Cardiac muscle cell (in vitro differentiated cells and primary cell): Measurements from ENCODE around the gene ITGB2. TPM values are rescaled to one million over a fixed set of nuclear protein-coding genes. Genes with fewer than 3 reads are reported as not detected.

Experiments
- DNase-seq, 2 donors: peaks; one replicate each; pipeline versions ENCODE4 v3.0.0 to v3.0.0-alpha.2; 2010 to 2017; ENCODE audit warnings: low read depth in 1 of 2, low spot score in 1 of 2
- H3K27ac ChIP-seq: fragments of 200-600 bp; sonication (generic); 2 replicates; pipeline ENCODE4 v1.5.1; 2016
- H3K27me3 ChIP-seq: fragments of 200-600 bp; sonication (generic); 2 replicates; pipeline ENCODE4 v1.6.0; 2016; ENCODE audit warnings: control low read depth
- H3K36me3 ChIP-seq: fragments of 200-600 bp; sonication (generic); 2 replicates; pipeline ENCODE4 v1.5.1; 2016; ENCODE audit warnings: control low read depth
- H3K4me1 ChIP-seq: fragments of 200-600 bp; sonication (generic); 2 replicates; pipeline ENCODE4 v1.8.1; 2017; ENCODE audit warnings: low read depth, mild to moderate bottlenecking, mixed run types
- H3K4me3 ChIP-seq: fragments of 200-600 bp; sonication (generic); 2 replicates; pipeline ENCODE4 v1.5.1; 2016; ENCODE audit warnings: mild to moderate bottlenecking
- H3K9me3 ChIP-seq: fragments of 200-600 bp; sonication (generic); 2 replicates; pipeline ENCODE4 v1.5.1; 2017; ENCODE audit warnings: low read depth, mild to moderate bottlenecking, control low read depth
- polyA plus RNA-seq: library from polyadenylated mRNA; unstranded; fragments of >200 nt; fragmentation: Nextera tagmentation; extraction: Ambion mirVana; gene quantifications from 2 replicates; pipeline ENCODE4 v1.2.1, GENCODE V29; 2016
- total RNA-seq: library from RNA; depleted of rRNA; stranded (reverse); fragments of >200 nt; gene quantifications from 2 replicates; pipeline ENCODE4 v1.2.3, GENCODE V29; 2016
- TF ChIP-seq, protein P1 (sequence below): IDR thresholded peaks from 2 replicates; pipeline ENCODE4 v1.5.1; 2012; ENCODE audit warnings: low read depth, mild to moderate bottlenecking, low read length

The ITGB2 gene
- total RNA-seq = 0.25 and 0.57 TPM in 2 replicates
- polyA plus RNA-seq = 0.12 and 0.27 TPM in 2 replicates

DNA sequence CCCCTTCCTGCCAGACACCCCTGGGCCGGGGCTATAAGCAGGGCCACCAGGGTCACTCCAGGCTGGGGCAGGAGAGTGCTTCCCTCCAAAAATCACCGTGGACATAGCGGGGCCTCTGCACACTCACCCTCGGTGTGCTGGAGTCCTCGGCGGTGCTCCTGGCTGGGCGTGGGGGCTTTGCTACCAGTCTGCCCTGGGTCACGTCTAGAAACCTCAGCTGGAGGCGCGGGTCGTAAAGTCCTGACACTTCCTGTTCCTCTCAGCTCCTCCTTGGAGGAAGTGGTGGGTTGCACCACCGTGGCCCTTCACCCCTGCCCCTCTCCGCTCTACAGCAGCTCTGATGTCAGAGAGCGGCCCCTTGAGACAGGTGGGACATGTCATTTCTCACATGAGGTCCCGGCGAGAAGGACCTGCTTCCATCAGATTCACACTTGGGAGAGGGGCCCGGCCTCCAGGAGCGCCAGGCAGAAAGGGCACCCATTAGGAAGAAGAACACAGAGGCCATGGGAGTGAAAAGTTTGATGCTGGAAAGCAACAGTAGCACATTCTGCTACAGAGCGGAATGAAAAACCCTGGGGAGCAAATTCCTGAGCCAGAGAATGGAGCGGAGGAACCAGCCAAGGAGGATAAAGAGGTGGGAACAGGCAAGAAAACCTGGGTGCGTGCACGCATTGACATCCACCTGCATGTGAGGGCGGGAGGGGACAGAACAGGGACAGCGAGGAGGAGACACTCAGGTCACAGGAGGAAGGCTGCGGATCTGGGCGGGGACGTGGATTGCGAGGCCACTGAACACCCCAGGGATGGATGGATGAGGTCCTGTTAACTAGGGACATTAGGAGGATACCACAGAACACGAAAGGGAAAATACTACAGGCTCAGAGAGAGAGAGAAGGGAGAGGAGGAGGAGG lies at the start of gene ITGB2:
Gene ITGB2 (minus strand): TSS at position 206 of the 911 bp plus-strand sequence. CDS start 10,117 bp downstream, outside the sequence.
- Histone ChIP-seq H3K27ac (no peak within 1 kb of the TSS), H3K9me3 (no peaks in the 10 kb centered on the region), H3K27me3 (peaks cover 7% of the 10 kb centered on the region), H3K4me3 (no peak within 1 kb of the TSS), H3K36me3 (no peaks in the 10 kb centered on the region), H3K4me1 (peaks cover 4% of the 10 kb centered on the region)
- DNase-seq = no peak
- TF ChIP-seq, protein P1, sequence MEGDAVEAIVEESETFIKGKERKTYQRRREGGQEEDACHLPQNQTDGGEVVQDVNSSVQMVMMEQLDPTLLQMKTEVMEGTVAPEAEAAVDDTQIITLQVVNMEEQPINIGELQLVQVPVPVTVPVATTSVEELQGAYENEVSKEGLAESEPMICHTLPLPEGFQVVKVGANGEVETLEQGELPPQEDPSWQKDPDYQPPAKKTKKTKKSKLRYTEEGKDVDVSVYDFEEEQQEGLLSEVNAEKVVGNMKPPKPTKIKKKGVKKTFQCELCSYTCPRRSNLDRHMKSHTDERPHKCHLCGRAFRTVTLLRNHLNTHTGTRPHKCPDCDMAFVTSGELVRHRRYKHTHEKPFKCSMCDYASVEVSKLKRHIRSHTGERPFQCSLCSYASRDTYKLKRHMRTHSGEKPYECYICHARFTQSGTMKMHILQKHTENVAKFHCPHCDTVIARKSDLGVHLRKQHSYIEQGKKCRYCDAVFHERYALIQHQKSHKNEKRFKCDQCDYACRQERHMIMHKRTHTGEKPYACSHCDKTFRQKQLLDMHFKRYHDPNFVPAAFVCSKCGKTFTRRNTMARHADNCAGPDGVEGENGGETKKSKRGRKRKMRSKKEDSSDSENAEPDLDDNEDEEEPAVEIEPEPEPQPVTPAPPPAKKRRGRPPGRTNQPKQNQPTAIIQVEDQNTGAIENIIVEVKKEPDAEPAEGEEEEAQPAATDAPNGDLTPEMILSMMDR = no peak

DNA sequence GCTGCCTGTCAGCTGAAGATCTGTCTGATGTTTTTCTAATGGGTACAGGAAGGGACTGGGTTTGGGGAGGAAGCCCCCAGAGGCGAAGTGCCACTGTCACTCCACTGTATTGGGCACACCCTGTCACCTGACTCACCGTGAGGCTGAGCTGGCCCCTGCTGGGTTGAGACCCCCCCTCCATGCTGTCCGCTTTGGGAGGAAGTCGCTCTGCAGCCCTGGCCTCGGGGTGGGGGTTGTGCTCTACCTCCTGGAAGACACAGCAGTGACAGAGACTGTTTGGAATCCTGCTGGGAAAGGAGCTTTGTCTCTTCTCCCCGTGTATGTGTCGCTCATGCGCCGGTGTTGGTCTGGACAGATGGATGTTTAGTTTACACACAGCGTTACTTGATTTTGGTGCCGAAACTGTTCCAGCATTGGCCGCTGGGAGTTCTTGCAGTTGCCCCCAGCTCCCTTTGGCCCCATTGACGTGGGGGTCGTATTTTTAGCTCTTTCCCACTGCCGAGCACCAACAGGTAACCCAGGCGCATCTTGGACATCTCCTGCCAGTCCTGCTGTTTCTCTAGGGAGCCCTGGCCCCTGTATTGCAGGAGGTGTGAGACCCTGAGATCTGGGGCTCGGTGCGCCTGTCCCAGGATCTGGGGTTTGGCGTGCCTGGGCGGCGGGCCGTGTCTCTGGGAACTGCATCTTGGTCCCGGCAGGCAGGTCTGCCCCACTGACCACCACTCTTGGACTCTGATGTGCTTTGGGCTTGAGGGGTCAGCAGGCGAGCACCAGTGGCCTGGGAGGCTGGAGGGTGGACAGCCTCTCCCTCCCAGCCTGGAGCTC lies 49.4 kb upstream of the ITGB2 start:
- H3K36me3 ChIP-seq = no peaks in the 10 kb centered on the region
- TF ChIP-seq, protein P1 = no peak
- peak in 1 of 2 donors; percentile 13 for DNase-seq
- H3K27me3 ChIP-seq = no peaks in the 10 kb centered on the region
- no peak overlapping the region for H3K4me3 ChIP-seq
- no peaks in the 10 kb centered on the region for H3K9me3 ChIP-seq
- peak overlapping the region; percentile 16 for H3K27ac ChIP-seq
- peaks cover 10% of the 10 kb centered on the region for H3K4me1 ChIP-seq

DNA sequence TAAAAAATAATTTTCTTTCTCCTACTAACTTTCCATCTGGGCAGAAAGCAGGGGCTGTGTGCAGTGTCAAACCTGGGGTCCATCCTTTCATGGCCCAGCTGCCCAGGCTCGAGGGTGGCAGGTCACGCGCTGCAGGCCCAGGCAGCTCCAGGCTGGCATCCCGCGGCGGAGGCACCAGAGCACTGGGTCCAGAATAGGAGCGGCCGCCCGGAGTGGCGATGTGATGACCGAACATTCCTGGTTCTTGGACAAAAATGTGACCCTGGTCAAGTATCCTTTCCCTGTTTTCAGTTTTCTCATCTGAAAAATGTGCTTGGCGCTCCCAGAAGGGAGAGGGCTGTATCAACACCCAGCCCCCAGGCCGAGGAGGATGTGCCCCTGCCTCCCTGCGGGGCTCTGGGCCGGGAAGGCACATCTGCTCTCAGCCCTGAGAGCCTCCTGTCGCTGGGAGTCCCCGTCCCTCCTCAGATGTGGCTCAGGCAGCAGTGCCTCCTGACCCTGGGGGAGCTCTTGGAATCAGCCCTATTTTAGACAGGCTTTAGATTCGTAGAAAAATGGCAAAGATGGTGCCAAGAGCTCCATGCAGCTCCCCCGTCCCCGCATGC lies 48.5 kb upstream of the ITGB2 start:
- TF ChIP-seq, protein P1 = no peak
- H3K4me1 ChIP-seq = peaks cover 10% of the 10 kb centered on the region
- H3K27ac ChIP-seq = peak overlapping the region; percentile 16
- no peaks in the 10 kb centered on the region for H3K9me3 ChIP-seq
- H3K27me3 ChIP-seq = no peaks in the 10 kb centered on the region
- no peaks in the 10 kb centered on the region for H3K36me3 ChIP-seq
- no peak overlapping the region for H3K4me3 ChIP-seq
- no peak for DNase-seq

DNA sequence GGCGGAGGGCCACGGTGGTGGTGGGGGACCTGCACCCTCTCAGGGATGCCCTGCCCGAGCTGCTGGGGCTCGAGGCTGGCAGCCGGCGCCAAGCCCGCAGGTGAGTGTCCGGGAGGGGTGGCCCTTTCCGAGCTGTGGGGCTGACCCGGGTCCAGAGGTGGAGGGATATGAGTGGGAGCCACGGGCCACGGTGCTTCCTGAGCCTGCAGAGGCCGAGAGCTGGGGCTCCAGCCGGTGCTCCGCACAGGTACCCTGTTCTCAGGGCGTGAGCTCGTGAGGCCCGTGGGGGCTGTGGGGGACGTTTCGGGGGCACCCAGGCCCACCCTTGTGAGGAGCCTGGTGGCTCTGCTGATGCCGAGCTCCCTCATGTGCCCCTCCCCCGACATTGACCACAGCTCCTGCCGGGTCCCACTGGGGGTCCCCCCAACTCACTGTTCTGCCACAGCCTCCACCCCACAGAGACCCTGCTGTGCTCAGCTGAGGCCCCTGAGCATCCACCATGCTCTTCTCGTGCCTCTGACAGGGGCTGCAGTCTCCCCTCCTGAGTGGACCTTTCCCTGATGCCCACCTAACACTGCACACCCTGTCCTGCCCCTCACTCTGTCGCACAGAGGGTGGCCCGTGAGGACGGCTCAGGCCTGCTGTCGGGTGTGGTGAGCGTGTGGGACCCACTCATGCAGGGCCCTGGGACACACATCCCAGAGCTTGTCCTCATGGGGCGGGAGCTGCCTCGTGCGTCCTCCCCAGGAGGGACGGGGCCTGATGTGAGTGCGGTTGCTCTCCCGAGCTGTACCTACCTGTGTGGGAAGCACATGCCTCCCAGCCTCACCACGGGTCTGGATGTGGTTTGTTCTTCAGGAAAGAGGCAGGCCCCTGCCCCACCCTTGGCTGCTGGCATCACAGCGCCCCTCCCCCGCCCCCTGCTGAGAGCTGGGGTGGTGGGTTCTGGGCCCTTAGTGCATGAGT lies 46.7 kb upstream of the ITGB2 start:
- Histone ChIP-seq H3K9me3 (no peaks in the 10 kb centered on the region), H3K27me3 (no peaks in the 10 kb centered on the region), H3K4me3 (no peak overlapping the region), H3K27ac (peak overlapping the region; percentile 45), H3K36me3 (no peaks in the 10 kb centered on the region), H3K4me1 (peaks cover 17% of the 10 kb centered on the region)
- no peak for DNase-seq
- TF ChIP-seq, protein P1 = no peak
